Measurements from ENCODE around the gene YLPM1. TPM values are rescaled to one million over a fixed set of nuclear protein-coding genes. Genes with fewer than 3 reads are reported as not detected.

The YLPM1 gene
- 39.8 and 41.5 TPM in 2 replicates for total RNA-seq

- H3K36me3 ChIP-seq (ENCODE audit: insufficient read depth, low read length): no peaks in the 10 kb centered on the region
- peak; percentile 67 for TF ChIP-seq CTCF (IDR thresholded peaks at IDR 0.05; ENCODE audit: extremely low read depth, low read depth, low read length)
- no peaks in the 10 kb centered on the region for H3K9me3 ChIP-seq (ENCODE audit: low read depth, low read length)
- H2AFZ ChIP-seq (ENCODE audit: low read length): peak within 1 kb of the TSS; percentile 71
- peaks cover 39% of the 10 kb centered on the region for H4K20me1 ChIP-seq (ENCODE audit: insufficient read depth, low read length)
- peak within 1 kb of the TSS; percentile 98 for H3K4me2 ChIP-seq (ENCODE audit: insufficient read depth, low read length)
- DNase-seq (ENCODE audit: insufficient read length, low spot score, missing footprints): peak; percentile 94
- peak within 1 kb of the TSS; percentile 93 for H3K4me3 ChIP-seq (ENCODE audit: insufficient read depth, low read length)
- H3K27me3 ChIP-seq (ENCODE audit: insufficient read depth, low read length): no peaks in the 10 kb centered on the region
- H3K27ac ChIP-seq (ENCODE audit: low read depth, low read length): peak within 1 kb of the TSS; percentile 42
- H3K79me2 ChIP-seq (ENCODE audit: insufficient read depth, low read length): peaks cover 49% of the 10 kb centered on the region
- peaks cover 25% of the 10 kb centered on the region for H3K4me1 ChIP-seq (ENCODE audit: insufficient read depth, low read length)
Measured at GRCh38 chr14:74762917-74763802, at the start of gene YLPM1. Gene YLPM1, plus strand, starts transcription at chr14:74763316. Its CDS starts 174 bp downstream, at chr14:74763490.

- H3K27ac ChIP-seq (ENCODE audit: low read depth, low read length): peak overlapping the region; percentile 95
- H3K36me3 ChIP-seq (ENCODE audit: insufficient read depth, low read length): peaks cover 31% of the 10 kb centered on the region
- peak; percentile 14 for DNase-seq (ENCODE audit: insufficient read length, low spot score, missing footprints)
- H3K9me3 ChIP-seq (ENCODE audit: low read depth, low read length): no peaks in the 10 kb centered on the region
- H3K79me2 ChIP-seq (ENCODE audit: insufficient read depth, low read length): peaks cover 66% of the 10 kb centered on the region
- H3K27me3 ChIP-seq (ENCODE audit: insufficient read depth, low read length): no peaks in the 10 kb centered on the region
- H3K4me2 ChIP-seq (ENCODE audit: insufficient read depth, low read length): peak overlapping the region; percentile 98
- peaks cover 17% of the 10 kb centered on the region for H4K20me1 ChIP-seq (ENCODE audit: insufficient read depth, low read length)
- peak overlapping the region; percentile 96 for H3K4me3 ChIP-seq (ENCODE audit: insufficient read depth, low read length)
- H3K4me1 ChIP-seq (ENCODE audit: insufficient read depth, low read length): peaks cover 20% of the 10 kb centered on the region
- TF ChIP-seq CTCF (IDR thresholded peaks at IDR 0.05; ENCODE audit: extremely low read depth, low read depth, low read length): no peak
- H2AFZ ChIP-seq (ENCODE audit: low read length): peak overlapping the region; percentile 89
Measured at GRCh38 chr14:74713395-74713735, 49.8 kb upstream of the YLPM1 start.

- Histone ChIP-seq H3K4me3 (ENCODE audit: insufficient read depth, low read length) (no peak overlapping the region), H3K9me3 (ENCODE audit: low read depth, low read length) (no peaks in the 10 kb centered on the region), H3K27me3 (ENCODE audit: insufficient read depth, low read length) (no peaks in the 10 kb centered on the region), H3K36me3 (ENCODE audit: insufficient read depth, low read length) (peaks cover 43% of the 10 kb centered on the region), H3K4me1 (ENCODE audit: insufficient read depth, low read length) (no peaks in the 10 kb centered on the region), H3K4me2 (ENCODE audit: insufficient read depth, low read length) (no peak overlapping the region), H3K79me2 (ENCODE audit: insufficient read depth, low read length) (no peaks in the 10 kb centered on the region), H3K27ac (ENCODE audit: low read depth, low read length) (peak overlapping the region; percentile 22), H2AFZ (ENCODE audit: low read length) (no peak overlapping the region), H4K20me1 (ENCODE audit: insufficient read depth, low read length) (no peaks in the 10 kb centered on the region)
- no peak for DNase-seq (ENCODE audit: insufficient read length, low spot score, missing footprints)
- TF ChIP-seq CTCF (IDR thresholded peaks at IDR 0.05; ENCODE audit: extremely low read depth, low read depth, low read length): no peak
Measured at GRCh38 chr14:74720526-74720925, 42.6 kb upstream of the YLPM1 start.

GRCh38 chr14:74723134-74723533 lies 40.0 kb upstream of the YLPM1 start:
- Histone ChIP-seq H3K4me2 (ENCODE audit: insufficient read depth, low read length) (no peak overlapping the region), H3K79me2 (ENCODE audit: insufficient read depth, low read length) (no peaks in the 10 kb centered on the region), H3K27me3 (ENCODE audit: insufficient read depth, low read length) (no peaks in the 10 kb centered on the region), H3K27ac (ENCODE audit: low read depth, low read length) (no peak overlapping the region), H4K20me1 (ENCODE audit: insufficient read depth, low read length) (no peaks in the 10 kb centered on the region), H3K4me1 (ENCODE audit: insufficient read depth, low read length) (no peaks in the 10 kb centered on the region), H2AFZ (ENCODE audit: low read length) (no peak overlapping the region), H3K4me3 (ENCODE audit: insufficient read depth, low read length) (no peak overlapping the region), H3K9me3 (ENCODE audit: low read depth, low read length) (no peaks in the 10 kb centered on the region), H3K36me3 (ENCODE audit: insufficient read depth, low read length) (peaks cover 27% of the 10 kb centered on the region)
- no peak for TF ChIP-seq CTCF (IDR thresholded peaks at IDR 0.05; ENCODE audit: extremely low read depth, low read depth, low read length)
- DNase-seq (ENCODE audit: insufficient read length, low spot score, missing footprints): no peak
